Fibroblast of pulmonary artery (primary cell): Measurements from ENCODE around the gene ZDHHC18.

ENCODE experiments used
- DNase-seq: peaks from one replicate; pipeline ENCODE4 v3.0.0-alpha.2; 2010; ENCODE audit warnings: low read depth
- H3K4me3 ChIP-seq: replicated peaks from 2 replicates; pipeline ENCODE4 v1.5.1; 2011; ENCODE audit warnings: low read depth, mild to moderate bottlenecking, control low read depth, low read length, moderate library complexity
- CTCF ChIP-seq: IDR thresholded peaks from 2 replicates; pipeline ENCODE4 v1.5.1; 2011; ENCODE audit warnings: mild to moderate bottlenecking, control low read depth, low read length, inconsistent platforms; ENCODE audit errors: missing control alignments

The ZDHHC18 gene

GRCh38 chr1:26788515-26788785 is 38.0 kb upstream of the ZDHHC18 start:
- no peak for DNase-seq
- H3K4me3 ChIP-seq, result peak overlapping the region; percentile 79
- no peak for TF ChIP-seq CTCF

GRCh38 chr1:26788836-26789611 is 37.5 kb upstream of the ZDHHC18 start:
- TF ChIP-seq CTCF, result peak; percentile 91

GRCh38 chr1:26789612-26789865 is 36.9 kb upstream of the ZDHHC18 start:
- no peak for TF ChIP-seq CTCF
- H3K4me3 ChIP-seq, result no peak overlapping the region
- DNase-seq, result no peak

More at GRCh38 chr1:26788836-26789611, 37.5 kb upstream of the ZDHHC18 start:
- peak overlapping the region; percentile 79 for H3K4me3 ChIP-seq
- peak; percentile 86 for DNase-seq

GRCh38 chr1:26789931-26790330 is 36.6 kb upstream of the ZDHHC18 start:
- no peak overlapping the region for H3K4me3 ChIP-seq
- no peak for DNase-seq
- no peak for TF ChIP-seq CTCF

GRCh38 chr1:26790551-26790953 is 35.9 kb upstream of the ZDHHC18 start:
- no peak for DNase-seq
- TF ChIP-seq CTCF, result no peak
- H3K4me3 ChIP-seq, result no peak overlapping the region

- no peak for DNase-seq
- no peak for TF ChIP-seq CTCF
- H3K4me3 ChIP-seq, result no peak overlapping the region
Observed at GRCh38 chr1:26791148-26791547, 35.3 kb upstream of the ZDHHC18 start.

GRCh38 chr1:26791626-26792025 is 34.9 kb upstream of the ZDHHC18 start:
- DNase-seq, result no peak
- no peak overlapping the region for H3K4me3 ChIP-seq
- no peak for TF ChIP-seq CTCF
